Activated CD8-positive, alpha-beta memory T cell treated with anti-CD3 and anti-CD28 coated beads for 36 hours (primary cell): Measurements from ENCODE around the gene CARS2. TPM values are rescaled to one million over a fixed set of nuclear protein-coding genes. Genes with fewer than 3 reads are reported as not detected.

Source experiments
- CTCF ChIA-PET: fragments of 350-600 bp; sonication (Branson Sonifier 250); formaldehyde crosslinking; loops from one replicate; lab custom pipeline; 2021; ENCODE audit warnings: antibody characterized with exemption; lab: Charles Lee
- POLR2A ChIA-PET: fragments of 350-600 bp; sonication (Branson Sonifier 250); formaldehyde crosslinking; loops from one replicate; lab custom pipeline; 2021; ENCODE audit warnings: antibody characterized with exemption; lab: Charles Lee
- total RNA-seq, 2 experiments: library from RNA; stranded (reverse); gene quantifications; one replicate each; pipeline ENCODE4 v1.2.3, GENCODE V29; 2021

The CARS2 gene
- total RNA-seq, 2 experiments from 2014 or later = 86.7 to 89.4 TPM

- CTCF ChIA-PET = no interaction called here
Measured at GRCh38 chr13:110630566-110631119, 75.3 kb downstream of the CARS2 start.

GRCh38 chr13:110629735-110630134, 76.2 kb downstream of the CARS2 start:
- ChIA-PET POLR2A (no interaction called here), CTCF (no interaction called here)

More at GRCh38 chr13:110630566-110631119, 75.3 kb downstream of the CARS2 start:
- POLR2A ChIA-PET = no interaction called here

- ChIA-PET CTCF (no interaction called here), POLR2A (interaction anchor here (0.6 kb wide), 1 partner anchor 52 kb away, joined by 3 read pairs; no protein-coding TSS in a partner anchor)
Measured at GRCh38 chr13:110628952-110629701, 76.8 kb downstream of the CARS2 start.

DNA sequence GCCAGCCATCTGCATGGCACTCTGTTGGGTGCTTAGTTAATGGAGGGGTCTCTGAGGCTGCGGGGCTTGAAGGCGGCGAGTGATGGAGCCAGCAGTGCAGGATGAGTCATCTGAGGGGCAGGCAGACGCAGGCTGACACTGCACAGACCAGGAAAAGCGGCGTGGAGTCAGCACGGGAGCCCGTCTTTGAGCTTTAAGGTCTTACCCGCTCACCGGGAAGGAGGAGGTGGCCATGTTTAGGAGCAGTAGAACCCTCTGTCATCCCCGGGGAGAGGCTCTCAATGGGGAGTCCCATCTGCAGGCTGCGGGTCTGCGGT, 77.5 kb downstream of the CARS2 start:
- POLR2A ChIA-PET = no interaction called here
- CTCF ChIA-PET = interaction anchor here (0.6 kb wide), 1 partner anchor 26 kb away, joined by 3 read pairs; no protein-coding TSS in a partner anchor

DNA sequence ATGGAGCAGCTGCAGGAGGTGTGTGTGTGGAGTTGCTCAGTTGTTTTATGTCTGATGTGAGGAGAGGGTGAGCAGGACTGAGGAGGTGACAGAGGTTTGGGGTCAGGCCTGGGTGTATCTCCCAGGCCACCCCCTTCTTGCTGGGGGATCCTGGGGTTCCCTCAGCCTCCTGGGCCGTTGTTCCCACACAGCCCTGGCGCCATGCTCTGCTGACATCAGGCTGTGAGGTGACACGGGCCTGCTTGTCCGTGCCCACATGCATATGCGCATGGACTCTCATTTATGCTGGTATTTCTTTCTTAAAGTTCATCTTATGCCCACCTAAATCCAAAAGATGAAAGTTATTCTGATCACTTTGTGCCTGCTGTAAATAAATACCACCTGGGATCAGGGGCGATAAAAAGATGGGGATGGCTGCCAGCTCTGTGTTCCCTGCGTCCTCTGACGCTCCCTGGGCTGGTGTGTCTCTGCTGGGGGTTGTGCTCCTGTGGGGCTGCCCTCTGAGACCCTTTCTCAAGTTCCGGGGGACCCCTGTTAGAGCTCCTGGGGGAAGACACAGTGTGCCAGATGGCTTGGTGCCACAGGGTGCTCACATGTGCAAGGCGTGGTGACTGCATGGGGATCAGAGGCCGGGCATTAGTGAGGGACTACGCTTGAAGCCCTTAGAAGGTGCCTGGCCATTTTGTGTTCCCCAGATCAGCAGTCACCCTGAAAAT, 78.0 kb downstream of the CARS2 start:
- POLR2A ChIA-PET = no interaction called here

DNA sequence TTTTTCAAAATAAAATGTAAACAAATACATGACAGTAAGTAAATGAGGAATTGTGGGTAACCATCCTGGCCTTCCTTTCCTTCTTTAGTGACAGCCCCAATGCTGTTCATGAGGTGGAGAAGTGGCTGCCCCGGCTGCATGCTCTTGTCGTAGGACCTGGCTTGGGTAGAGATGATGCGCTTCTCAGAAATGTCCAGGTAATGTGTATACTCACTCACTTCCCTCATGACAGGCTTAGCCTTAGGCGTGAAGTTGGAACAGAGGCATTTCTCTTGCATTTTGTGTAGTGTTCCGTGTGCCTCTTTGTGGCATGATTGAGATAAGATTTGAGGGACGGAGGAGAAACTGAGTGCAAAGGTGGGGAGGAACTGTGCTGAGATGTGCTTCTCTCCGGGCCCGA, 78.6 kb downstream of the CARS2 start:
- POLR2A ChIA-PET = no interaction called here
- CTCF ChIA-PET = no interaction called here

More for the DNA sequence above, 78.0 kb downstream of the CARS2 start:
- CTCF ChIA-PET = interaction anchor here (0.6 kb wide), 1 partner anchor 26 kb away, joined by 3 read pairs; no protein-coding TSS in a partner anchor

DNA sequence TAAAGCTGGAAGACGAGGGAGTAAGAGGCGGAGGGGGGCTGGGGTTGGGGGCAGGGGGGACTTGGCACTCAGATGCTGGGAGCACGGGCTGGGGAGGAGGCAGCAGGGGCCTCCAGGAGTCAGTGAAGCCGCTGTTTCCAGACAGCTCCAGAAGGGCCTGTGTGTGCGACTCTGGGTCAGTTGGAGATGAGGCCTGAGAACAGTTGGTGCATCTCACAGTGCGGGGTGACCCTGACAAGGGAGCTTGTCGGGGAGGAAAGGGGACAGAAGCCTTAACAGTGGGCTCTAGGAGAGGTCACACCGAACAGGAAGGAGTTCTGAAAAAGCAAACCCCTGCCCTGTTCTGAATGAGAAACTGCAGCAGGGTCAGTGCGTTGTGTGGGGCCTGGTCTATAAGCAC, 79.4 kb downstream of the CARS2 start:
- ChIA-PET CTCF (no interaction called here), POLR2A (no interaction called here)

DNA sequence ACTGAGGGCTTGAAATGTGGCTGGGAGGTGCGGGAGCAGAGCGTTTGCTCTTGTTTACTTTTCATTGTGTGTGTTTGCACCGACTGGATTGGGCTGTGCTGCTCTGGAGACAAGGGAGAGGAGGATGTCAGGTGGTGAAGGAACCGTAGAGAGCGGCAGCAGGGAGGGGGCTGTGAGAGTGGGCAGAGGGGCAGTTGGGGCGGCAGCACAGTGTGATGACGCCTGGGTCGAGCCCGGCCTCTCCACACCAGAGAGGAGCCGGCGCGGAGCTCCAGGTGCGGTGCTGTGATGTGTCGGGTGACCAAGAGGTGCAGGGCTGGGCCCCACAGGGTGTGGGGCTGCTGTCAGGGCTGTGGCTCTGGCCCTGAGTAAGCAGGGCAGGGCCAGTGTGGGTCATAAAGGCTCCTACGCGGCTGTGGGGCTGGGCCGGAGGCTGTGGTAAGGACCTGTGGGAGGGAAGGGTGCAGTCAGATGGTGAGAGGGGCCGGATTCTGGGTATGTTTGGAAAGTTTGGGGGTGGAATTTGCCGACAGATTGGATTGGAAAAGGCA, 80.1 kb downstream of the CARS2 start:
- CTCF ChIA-PET = no interaction called here
- POLR2A ChIA-PET = no interaction called here

DNA sequence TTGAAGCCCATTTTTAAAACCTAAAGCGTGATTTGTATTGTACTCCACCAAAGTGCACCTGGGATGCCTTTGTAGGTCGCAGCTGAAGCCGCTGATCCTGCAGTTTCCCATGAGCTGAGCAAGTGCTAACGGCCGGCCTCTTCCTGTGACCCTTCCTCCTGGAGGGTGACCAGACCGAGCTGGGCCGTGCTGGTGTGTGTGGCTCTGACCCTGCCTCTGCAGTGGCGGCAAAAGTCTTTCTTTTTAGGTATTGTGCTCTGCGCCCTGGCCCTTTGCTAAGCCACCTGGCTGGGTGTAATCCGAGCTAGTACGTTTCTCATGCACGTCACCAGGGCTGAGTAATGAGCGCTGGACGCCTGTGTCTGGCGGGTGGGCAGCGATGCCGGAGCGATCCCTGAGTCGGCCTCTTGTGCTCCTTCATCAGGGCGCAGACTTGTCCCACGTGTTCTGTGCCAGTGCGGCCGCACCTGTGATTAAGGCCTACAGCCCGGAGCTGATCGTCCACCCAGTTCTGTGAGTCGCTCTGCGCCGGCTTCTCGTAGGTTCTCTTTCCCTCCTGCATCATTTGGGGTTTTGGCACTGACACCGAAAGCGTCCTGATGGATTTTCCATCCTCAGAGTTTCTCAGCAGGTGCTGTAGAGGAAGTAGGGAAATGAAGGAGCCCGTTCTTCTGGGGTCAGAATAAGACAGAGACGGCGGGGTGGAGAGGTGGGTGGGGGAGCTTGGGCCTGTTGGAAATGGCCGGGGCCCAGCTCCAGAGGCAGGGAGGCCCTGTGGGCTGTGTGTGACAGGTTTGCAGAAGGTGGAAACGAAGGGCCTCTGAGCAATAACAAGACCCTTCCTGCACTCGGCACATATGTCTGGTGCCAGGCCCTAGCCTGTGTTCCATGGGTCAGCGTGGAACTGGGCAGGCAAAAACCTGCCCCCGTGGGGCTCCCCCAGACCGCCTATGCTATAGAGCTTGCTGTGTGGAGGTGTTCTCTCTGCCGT, 80.9 kb downstream of the CARS2 start:
- CTCF ChIA-PET = no interaction called here
- POLR2A ChIA-PET = no interaction called here

- POLR2A ChIA-PET = no interaction called here
- CTCF ChIA-PET = interaction anchor here (0.7 kb wide), 1 partner anchor 96 kb away, joined by 3 read pairs; no protein-coding TSS in a partner anchor
Measured at GRCh38 chr13:110620596-110620995, 85.3 kb downstream of the CARS2 start.

DNA sequence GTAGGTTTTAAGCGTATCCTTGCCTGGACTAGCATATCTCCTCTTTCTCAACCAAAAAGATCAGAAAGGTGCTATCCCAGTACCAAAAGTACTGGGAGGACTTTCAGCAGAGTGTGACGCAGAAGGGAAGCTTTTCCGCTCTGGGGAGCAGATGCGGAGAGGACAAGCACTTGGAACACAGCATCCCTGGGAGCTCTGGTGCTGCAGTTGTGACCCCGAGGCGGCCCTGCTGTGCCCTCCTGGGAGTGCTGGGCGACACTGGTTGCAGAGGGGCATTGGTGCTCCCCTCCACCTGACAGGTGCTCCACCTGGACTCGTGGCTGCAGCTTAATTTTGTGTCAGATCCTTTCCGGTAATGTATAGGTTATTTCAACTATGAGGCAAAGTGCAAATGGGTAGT, 87.1 kb downstream of the CARS2 start:
- ChIA-PET CTCF (no interaction called here), POLR2A (no interaction called here)

DNA sequence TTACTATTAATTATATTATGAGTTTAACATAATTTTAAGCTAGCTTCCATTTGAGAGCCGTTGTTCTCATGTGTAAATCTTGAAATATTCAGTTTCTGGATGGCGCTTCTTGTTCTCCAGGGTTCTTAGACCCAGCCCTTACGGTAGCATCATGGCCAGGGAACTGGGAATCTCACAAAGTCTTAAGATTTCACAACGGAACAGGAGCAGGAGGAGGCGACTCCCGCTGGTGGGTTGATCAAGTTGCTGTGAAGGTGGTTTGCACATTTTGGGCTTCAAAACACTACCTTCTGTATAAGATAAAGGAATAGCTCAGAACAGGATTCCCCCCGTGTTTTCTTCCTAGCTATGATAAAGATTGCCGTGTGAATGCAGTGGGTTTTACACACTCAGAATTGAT, 87.7 kb downstream of the CARS2 start:
- CTCF ChIA-PET = no interaction called here

DNA sequence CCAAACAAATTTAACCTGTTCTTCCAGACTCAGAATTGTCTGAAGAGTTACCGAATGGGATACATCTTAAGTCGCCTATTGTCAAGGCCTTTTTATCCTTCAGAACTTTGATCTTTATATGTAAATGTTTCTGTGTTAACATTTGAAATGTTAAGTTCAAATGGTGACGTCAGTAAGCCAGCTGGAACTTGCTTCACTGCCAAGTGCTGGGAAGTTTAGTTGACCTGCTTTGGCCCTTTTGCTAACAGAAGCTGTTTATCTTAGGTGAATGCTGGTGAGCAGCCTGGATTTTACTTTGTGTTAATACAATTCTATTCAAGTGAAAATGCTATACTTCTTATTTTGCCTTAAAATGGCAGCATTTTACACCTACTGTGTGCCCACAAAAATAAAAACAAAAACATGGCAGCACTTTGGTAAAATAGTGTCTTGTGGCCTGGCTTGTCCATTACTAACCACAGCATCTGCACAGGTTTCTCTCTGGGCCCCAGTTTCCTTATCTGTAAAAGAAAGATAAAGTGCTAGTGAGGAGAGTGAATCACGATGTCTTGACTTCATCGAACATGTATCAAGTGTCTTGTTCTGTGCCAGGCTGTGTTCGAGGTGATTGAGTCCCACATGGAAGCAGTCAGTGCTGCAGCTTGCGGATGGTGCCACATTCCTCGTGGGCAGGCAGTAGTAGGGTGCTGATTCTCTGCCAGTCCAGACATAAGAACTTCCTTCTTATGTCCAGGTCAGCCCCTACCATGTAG, 88.4 kb downstream of the CARS2 start:
- POLR2A ChIA-PET = interaction anchor here (0.5 kb wide), 1 partner anchor 22 kb away, joined by 9 read pairs; no protein-coding TSS in a partner anchor
- CTCF ChIA-PET = interaction anchor here (0.5 kb wide), 1 partner anchor 781 kb away, joined by 3 read pairs; no protein-coding TSS in a partner anchor

More for the DNA sequence above, 87.7 kb downstream of the CARS2 start:
- POLR2A ChIA-PET = interaction anchor here (0.5 kb wide), 1 partner anchor 22 kb away, joined by 9 read pairs; no protein-coding TSS in a partner anchor

DNA sequence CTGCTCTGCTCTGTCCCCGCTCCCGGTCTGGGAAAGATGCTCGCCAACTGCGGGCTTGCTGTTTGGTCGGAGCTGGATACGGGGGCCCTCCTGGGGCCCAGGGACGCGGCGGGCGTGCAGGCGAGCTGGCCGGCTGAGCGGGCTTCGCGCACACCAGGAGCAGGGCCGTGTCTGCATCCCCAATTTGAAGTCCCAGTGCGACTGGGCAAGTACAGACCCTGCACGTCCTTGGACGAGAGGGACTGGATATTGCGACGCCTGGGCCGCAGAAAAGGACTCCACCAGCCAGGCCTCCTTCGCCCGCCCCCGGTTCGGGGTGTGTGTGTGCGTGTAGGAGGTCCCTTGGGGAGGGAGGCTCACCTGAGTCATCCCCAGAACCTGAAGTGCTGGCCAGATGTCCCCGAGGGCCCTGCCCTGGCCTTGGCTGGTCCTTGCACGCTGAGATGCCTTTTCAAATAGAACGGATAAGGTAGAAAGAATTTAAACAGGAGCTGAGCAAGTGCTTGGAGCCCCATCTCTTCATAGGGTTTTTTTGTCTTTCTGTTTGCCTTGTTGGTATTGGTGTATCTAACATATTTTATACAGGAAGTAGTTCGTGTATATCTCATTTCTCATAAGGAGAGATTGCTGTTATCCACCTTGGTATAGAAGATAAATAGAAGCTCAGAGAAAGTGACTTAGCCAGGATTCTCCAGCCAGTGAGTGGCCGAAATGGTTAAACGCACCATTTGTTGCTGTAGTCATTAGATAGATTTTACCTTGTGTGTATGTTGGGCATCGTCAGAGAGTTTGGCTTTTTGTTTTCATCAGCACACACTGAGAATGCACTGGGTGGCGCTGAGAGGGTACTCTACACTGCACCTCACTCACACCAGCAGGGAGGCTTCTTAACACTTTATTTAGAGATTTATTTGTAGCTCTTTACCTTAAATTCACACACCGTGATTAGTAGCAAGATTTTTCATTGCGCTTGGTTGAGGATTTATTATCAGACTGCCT, 89.5 kb downstream of the CARS2 start:
- POLR2A ChIA-PET = interaction anchor here (0.6 to 1.5 kb wide), 4 partner anchors 24 to 298 kb away, joined by 3 to 10 read pairs (median 4); no protein-coding TSS in a partner anchor
- CTCF ChIA-PET = interaction anchor here (0.5 to 0.8 kb wide), 3 partner anchors 23 to 782 kb away, joined by 3 to 4 read pairs (median 3); no protein-coding TSS in a partner anchor

DNA sequence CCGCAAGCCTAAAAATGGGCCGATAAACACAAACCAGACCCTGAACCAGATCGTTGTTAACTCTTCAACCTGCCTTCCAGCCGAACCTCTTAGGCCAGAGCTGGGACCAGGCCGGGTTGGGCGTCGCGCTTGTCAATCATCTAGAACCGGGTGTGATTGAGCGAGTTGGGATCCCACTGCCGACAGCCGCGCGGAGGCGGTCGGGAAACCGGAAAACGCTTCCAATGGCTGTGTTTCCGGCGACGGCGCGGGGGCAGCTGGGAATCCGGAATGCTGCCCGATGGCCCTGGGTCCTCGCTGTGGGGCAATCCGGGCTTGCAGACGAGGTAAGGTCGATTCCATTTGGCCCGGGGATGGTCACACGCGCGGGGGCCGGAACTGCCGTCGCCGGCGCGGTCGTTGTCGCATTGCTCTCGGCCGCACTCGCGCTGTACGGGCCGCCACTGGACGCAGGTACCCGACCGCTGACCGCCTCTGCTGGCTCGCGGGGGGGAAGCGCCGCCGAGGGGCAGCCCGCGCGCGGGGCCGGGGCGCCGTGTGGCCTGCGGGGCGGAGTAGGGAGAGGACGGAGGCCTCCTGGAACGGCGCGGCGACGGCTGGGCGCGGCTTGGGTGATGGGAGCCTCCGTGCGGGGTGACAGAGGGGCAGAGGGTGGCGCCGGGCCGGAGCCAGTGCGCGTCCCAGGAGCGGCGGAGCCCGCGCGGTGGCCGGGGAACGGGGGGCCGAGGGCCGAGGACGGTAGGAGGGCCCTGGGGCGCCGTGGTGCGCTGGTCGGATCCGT, 90.4 kb downstream of the CARS2 start, which contains the start of gene NAXD:
NAXD (plus strand) TSS at position 224 of the 781 bp plus-strand sequence; CDS start at position 281, 57 bp downstream.
- ChIA-PET POLR2A (interaction anchor here (0.9 to 1.5 kb wide), 4 partner anchors 97 to 300 kb away, joined by 4 to 10 read pairs (median 5); partner anchors contain the start of gene ANKRD10), CTCF (interaction anchor here (0.6 to 0.8 kb wide), 2 partner anchors 22 to 29 kb away, joined by 3 to 4 read pairs; no protein-coding TSS in a partner anchor)
